Coronary artery (tissue), 2 donors: ENCODE measurements around the gene CDH3.

Source experiments
- DNase-seq: peaks from one replicate; pipeline ENCODE4 v3.0.0-alpha.2; 2017; ENCODE audit warnings: low spot score
- H3K27ac ChIP-seq, 2 donors: fragments of 200-600 bp; sonication (generic); one replicate each; pipeline ENCODE4 v1.5.1; 2016 to 2019
- H3K4me3 ChIP-seq: fragments of 200-600 bp; sonication (generic); 2 replicates; pipeline ENCODE4 v1.5.1; 2016; ENCODE audit warnings: mild to moderate bottlenecking, moderate library complexity
- CTCF ChIP-seq: fragments of 200-600 bp; sonication (generic); IDR thresholded peaks from one replicate; pipeline ENCODE4 v1.5.1; 2019; ENCODE audit warnings: antibody characterized with exemption

Gene CDH3

GRCh38 chr16:68740628-68741346 is 95.7 kb downstream of the CDH3 start:
- TF ChIP-seq CTCF: no peak
- Histone ChIP-seq H3K27ac (no peak overlapping the region), H3K4me3 (no peak overlapping the region)
- DNase-seq: no peak

DNA sequence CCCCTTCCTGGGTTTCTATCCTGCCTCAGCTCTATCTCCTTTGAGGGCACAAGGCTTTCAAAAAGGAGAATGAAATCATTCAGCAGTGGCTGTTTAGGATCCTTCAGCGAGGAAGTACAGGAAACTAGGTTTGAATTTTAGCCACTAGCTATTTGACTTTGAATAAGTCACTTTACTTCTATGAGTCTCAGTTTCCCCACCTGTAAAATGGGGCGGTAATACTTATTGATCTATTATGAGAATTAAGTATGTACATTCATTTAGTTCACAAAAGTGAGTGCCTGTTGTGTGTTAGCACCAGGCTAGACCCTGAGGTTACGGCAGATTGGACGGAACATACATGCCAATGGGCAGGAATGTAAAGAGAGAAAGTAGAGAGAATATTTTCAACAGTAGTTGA is 98.6 kb downstream of the CDH3 start:
- Histone ChIP-seq H3K4me3 (no peak overlapping the region), H3K27ac (no peak overlapping the region)
- no peak for DNase-seq
- no peak for TF ChIP-seq CTCF

DNA sequence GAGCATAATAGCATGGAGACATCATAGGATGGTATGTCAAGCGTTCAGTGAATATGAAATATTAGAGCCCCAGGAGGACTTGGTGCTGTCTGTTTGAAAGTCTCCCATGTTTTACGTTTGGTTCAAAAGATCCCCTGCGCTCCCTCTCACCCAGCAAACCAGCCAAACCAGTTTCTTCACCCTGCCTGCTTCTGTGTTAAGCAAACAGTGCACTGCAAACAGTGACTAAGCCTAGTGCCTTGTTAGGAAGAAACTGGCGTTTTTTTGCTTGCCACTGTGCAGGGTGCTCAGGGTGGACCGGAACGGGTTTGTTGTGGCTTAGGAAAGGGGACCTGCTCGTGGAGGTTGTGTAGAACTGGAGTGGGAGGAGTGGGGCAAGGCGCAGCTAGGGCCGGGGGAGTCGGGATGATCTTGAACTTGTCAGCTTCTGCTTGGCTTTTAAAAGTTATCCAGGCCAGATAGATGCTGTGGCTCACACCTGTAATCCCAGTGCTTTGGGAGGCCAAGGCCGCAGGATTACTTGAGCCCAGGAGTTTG is 99.7 kb downstream of the CDH3 start:
- Histone ChIP-seq H3K27ac (no peak overlapping the region), H3K4me3 (no peak overlapping the region)
- DNase-seq: no peak
- TF ChIP-seq CTCF: no peak

- Histone ChIP-seq H3K4me3 (no peak overlapping the region), H3K27ac (no peak overlapping the region)
- DNase-seq: no peak
- no peak for TF ChIP-seq CTCF
Measured at GRCh38 chr16:68746951-68747350, 101.8 kb downstream of the CDH3 start.

GRCh38 chr16:68749432-68749831 is 104.3 kb downstream of the CDH3 start:
- Histone ChIP-seq H3K27ac (no peak overlapping the region), H3K4me3 (no peak overlapping the region)
- no peak for TF ChIP-seq CTCF
- DNase-seq: no peak
